ENCODE results near the gene CNTNAP2.

The CNTNAP2 gene

DNA sequence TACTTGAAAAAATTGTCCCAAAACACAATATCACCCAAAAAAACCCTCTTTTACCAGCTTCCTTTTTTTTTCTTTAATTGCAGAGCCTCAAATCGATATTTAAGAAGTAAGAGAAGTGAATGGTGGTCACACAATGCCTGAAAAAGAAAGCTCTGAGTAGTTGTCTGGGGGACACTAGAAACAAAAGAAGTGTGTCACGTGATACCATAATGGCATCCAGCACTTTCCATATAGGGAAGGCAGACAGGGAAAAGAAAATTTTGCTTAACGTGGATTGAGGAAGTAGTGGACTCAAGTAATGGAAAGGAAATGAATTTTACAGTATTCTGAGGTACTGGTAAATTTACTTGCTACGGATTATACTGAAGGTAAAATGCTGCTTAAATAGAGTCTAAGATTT lies 1708.1 kb downstream of the CNTNAP2 start:
- no peak for DNase-seq (ENCODE audit: low read depth, low spot score)

DNA sequence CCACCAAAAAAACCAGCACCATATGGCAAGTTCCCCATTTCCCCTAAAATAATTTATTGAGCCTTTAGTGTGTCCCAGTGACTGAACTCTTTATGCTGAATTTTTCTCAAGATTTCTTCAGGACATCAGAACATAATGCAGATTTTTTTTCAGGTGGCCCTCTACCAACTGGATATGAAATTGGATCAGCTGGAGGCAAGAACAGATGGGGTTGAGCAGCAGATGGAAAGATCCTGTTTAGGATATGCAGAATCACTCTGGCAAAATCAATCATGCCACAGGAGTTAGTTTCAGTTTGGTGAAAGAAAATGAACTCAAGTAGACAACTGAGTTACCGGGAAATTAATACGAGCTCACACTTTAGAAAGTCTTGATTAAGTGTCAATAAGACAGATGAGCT lies 1712.4 kb downstream of the CNTNAP2 start:
- DNase-seq (ENCODE audit: low read depth, low spot score) = no peak

DNA sequence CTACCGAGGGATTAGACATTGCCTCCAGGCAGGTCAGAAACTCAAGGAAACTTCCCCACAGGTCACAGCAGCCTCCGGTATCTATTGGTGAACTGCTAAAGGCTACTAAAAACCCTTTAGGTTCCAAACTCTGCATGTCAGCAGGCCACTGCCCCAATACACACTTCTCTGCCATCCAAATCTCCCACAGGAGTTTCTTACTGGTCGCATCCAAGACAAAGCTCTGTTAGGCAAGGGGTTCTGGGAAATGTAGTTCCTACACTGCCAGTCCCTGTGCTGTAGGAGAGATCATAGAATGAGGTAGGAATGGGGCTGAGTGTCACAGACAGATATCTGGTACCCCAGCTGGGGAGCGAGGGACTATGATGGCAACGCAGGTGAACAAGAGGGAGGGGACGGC lies 1717.0 kb downstream of the CNTNAP2 start:
- DNase-seq (ENCODE audit: low read depth, low spot score) = no peak

DNA sequence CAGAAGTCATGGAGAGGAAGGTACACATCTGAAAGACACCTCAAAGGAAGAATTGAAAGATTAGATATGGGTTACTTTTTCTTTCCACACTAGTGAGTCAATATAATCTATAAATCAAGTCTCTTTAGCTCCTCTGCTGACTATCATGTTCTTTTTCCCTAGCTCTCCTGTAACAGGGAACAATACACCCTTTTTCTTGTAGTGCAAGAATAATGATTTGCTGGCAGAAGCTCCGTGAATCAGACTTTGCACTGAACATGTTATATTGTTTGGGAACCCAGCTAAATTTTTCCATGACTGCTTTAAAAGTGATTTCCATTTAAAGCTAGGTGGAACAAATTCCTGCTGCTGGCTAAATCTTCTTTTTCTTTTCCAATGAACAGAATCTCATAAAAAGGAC lies 1717.4 kb downstream of the CNTNAP2 start:
- DNase-seq (ENCODE audit: low read depth, low spot score) = no peak

DNA sequence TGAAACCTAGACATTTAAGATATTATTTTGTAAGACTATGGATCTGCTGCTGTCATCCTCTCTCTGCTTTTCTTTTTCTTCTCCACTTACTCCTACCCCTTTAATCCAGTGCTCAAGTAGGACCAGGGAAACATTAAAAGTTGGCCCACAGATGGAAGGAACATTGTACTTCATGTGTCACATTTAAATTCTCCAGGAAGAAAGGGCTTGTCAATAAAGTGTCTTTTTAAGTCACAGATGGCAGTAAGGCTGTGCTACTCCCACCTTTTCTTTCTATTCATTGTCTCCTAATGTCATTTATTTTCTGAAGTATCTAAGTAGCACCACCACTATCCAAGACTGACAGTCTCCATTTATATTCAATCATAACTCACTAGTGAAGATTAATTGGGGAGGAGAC lies 1736.2 kb downstream of the CNTNAP2 start:
- no peak for DNase-seq (ENCODE audit: low read depth, low spot score)

DNA sequence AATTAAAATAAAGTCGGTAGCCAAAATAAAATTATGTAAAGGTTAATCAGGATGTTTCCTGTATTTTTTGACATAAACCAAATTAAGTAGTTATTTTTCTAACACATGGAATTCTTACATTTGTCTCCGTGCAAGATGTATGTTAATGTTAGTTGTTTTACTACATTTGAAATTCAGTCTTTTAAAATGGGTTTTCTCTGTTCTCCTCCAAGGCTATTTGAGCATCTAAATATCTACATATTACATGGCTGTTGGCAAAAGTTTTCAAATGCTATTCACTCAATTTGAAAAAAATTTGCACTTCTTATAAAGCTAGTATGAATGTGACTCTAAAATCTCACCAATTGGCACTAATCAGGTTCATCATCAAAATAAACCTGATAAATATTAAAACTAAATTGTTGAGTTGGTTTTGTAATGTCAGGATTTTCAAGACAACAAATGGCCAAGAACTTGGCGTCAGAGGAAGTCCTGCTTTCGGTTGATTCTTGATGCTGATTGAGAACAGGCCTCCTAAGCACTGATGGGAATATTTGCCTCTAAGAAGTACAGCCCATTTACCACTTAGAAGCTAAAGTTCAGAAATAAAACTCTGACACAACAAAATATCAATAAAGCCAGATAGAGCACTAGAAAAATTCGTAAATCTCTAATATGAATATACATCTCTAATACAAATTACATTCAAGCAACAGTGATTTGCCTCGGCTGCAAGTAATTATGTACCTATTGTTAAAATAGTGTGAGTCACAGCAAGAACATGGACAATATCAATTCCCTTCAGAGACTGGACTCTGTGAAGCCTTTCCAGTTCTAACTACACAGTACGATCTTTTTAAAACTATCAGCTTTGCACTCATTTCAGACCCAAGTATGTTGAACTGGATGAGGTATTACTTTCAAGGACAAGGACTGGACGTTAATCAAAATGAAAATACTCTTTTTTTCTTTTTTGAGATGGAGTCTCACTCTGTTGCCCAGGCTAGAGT lies 1740.8 kb downstream of the CNTNAP2 start:
- no peak for DNase-seq (ENCODE audit: low read depth, low spot score)

DNA sequence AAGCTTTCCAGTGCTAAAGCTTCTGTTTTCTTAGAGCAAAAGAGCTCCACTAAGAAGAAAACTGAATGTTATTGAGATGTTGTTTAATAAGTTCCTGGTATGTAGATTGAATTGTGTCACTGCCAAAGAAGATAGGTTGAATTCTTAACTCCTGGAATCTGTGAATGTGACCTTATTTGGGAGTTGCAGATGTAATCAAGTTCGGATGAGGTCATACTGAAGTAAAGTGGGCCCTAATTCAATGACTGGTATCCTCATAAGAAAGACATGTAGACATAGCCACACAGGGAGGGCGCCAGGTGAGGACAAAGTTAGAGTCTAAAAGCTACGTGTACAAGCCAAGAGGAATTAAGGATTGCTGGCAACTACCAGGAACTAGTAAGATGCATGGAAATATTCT lies 1741.8 kb downstream of the CNTNAP2 start:
- no peak for DNase-seq (ENCODE audit: low read depth, low spot score)

DNA sequence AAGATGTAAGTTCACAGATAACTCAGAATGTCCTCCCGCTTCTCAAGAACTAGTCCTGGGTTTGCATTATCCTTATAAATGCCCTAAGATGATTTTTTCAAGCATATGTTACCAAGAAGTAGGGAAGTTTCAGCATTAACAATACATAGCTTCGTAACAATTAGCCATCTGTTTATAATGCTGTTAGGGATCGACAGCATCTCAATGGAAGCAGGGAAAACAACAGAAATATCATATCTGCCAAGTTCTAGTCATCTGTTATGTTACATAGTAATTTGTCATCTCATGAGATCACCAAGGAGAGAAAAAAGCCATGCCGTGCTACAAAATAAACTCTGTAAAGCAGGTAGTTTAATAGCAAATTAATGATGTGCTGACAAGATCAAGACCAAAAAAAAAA lies 1742.4 kb downstream of the CNTNAP2 start:
- no peak for DNase-seq (ENCODE audit: low read depth, low spot score)

DNA sequence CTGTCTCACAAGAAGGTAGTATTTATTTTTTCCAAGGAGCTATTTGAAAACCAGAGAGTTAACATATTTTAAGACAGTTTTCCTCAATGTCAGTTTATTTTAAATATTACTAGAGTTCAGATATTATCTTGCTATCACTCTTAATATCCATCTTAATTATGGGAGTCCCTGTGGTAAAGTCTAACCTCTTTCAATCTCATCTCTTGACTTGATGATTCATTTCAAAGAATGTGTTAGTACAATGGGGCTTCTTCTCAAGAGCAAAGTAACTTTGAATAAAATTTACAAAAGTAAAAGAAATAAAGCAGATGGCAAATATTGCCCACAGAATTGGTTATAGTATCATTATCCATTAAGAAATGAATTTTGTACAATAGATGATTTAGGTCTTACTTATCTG lies 1742.9 kb downstream of the CNTNAP2 start:
- no peak for DNase-seq (ENCODE audit: low read depth, low spot score)

DNA sequence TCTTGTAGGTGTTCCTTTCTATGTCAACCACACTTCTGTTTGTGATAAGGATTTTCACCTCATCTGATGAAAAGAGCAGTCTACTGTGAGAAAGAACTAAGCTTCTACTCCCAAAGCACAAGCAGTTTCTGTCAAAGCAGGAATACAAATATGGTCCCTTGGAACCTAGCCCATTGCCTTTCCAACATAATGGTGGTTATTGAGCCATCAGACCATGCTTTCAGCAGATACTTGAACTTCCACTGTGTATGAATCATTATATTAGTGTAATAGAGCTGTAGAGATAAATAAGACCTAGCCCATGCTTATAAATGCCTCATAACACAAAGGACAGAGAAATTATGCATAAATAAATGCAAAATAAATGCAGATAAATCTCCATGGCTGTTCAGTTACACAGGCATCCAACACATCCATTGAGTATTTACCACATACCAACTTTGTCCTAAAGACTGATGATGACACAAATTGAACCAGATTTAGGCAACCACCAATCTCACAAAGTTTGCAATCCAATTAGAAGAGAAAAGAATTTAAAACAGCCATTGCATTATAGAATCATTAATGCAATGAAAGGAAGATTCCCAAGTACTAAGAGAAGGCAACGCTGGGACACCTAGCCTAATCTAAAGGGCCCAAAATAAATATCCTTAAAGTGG lies 1744.6 kb downstream of the CNTNAP2 start:
- DNase-seq (ENCODE audit: low read depth, low spot score) = no peak

DNA sequence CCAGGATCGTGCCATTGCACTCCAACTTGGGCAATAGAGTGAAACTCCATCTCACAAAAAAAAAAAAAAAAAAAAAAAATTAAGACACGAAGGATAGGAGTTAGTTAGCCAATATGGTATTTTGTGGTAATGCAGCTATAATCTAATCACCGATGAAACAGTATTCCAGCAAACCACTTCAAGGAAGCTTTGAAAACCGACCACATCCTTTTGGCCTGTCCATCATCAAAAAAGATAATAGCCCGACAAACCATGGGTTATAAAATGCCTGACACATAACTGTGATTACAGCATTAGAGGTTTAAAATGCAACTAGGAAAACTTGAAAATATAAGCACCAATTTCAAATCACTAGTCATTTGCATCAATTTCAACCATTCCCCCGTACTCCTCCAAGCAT lies 1745.3 kb downstream of the CNTNAP2 start:
- no peak for DNase-seq (ENCODE audit: low read depth, low spot score)

DNA sequence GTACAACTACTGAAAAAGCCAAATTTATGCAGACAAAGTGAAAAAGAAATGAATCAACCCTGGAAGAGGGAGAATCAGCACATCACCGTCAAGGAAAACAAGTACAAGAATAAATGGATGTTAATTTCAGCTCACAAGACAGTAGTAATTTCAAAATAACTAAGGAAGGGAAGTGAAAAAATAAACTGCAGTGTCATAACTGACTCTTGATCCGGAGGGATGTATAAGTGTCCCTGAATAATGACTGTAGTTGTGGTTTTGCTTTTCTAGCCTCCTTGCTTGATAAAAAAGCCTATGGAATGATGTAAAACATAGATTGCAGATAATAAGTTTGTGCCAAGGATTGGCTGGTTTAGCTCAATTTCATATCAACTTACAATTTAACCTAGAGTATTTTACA lies 1752.9 kb downstream of the CNTNAP2 start:
- no peak for DNase-seq (ENCODE audit: low read depth, low spot score)

DNA sequence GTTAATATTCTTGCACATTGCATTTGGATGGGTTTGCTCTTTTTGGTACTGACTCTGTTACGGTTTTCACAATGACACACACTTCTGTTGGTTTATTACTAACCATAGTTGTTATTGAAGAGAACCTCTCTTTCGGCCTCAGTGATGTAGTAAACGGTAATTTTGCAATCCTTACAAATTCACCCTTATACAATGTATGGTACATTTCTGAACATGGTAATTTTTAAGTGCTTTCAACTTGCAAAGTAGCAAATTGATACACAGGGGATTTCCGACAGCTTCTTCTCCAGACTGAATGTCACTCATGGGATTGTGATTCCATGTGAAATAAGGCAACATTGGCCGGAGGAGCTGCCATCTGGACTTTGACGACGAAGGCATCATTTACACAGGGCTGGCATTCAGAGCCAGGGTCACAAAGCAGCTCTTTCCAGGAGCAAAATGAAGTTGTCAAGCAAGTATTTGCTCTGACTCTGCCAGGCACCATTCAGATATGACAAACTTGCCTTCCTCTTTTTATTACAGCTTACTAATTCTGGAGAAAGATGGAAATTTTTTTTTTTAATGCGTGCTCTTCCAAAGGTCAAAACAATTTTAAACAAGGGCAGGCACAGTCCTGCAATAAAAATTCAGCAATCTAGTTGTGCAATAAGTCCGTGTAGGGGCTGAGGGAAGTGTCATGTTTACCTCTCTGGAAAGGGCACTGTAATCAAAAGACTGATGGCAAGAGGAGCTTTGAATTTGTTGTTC lies 1762.5 kb downstream of the CNTNAP2 start:
- no peak for DNase-seq (ENCODE audit: low read depth, low spot score)

DNA sequence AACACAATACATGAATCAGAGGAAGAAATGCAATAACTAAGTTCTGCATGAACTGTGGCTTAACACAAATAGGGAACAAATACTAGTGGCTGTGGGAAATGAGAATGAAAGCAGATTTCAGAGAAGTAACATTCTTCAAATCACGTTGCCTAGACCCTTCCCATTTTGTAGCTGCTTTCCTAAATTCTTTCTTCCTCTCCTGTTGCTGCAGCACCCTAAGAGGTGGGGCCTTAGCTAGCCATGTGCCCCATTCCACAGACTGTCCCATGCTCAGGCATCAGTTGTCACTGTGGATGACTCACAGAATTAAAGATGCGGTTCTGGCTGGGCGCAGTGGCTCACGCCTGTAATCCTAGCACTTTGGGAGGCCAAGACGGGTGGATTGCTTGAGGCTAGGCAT lies 1769.3 kb downstream of the CNTNAP2 start:
- no peak for DNase-seq (ENCODE audit: low read depth, low spot score)

DNA sequence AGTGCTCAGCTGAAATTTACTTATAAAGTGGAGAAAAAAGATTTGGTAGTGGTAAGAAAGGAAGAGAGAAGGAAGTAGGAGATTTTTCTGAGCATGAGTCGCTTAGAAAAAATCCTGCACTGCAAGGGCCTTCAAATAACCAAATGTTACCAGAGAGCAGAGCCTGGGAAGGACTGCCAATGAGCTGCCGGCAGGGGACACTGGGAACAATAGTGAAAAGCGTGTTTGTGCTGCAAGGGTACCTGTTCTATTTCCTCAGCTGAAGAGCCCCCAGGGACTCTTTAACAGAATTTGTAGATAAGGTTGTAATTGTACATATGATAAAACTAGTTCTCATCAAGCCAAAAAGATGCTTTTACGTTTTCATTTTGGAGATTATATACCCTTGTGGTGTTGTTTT lies 1777.7 kb downstream of the CNTNAP2 start:
- DNase-seq (ENCODE audit: low read depth, low spot score) = no peak

DNA sequence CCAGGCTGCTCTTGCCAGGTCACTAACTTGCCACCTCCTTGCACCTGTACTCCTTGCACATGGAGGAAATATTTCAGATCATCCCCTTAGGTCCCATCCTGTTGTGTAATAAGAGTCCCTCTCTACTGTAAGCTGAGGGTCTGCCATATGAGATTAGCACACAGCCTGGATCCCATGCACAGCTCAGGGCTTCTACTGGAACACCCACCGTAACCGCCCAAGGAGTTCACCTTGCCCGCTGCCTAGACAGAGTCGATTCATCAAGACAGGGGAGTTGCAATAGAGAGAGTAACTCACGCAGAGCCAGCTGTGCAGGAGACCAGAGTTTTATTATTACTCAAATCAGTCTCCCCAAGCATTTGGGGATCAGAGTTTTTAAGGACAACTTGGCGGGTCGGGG lies 1779.5 kb downstream of the CNTNAP2 start:
- no peak for DNase-seq (ENCODE audit: low read depth, low spot score)

DNA sequence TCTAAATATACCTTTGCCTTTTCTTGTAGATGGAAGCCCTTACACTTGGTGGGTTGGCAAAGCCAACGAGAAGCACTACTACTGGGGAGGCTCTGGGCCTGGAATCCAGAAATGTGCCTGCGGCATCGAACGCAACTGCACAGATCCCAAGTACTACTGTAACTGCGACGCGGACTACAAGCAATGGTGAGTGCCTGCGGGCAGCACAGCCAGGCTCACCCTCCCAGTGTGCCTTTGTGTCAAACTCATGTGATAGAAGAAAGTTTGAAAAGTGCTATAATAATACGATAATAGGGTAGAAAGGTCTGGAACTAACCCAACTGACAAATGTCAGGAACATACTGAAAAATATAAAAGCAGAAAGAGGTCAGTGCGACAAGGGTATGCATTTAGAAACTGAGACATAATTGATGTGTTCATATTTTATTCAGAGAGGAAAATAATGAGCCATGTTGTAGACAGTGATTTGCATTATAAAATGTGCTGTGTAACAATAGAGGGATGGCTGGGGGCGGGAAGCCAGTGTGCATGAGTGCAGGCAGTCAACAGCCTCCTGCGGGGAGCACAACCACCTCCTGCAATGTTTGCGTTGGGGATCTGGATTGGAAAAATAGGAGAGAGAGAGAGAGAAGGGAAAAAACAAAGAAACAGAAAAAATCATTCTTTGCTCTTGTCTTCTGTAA lies 1787.1 kb downstream of the CNTNAP2 start:
- DNase-seq (ENCODE audit: low read depth, low spot score) = no peak

DNA sequence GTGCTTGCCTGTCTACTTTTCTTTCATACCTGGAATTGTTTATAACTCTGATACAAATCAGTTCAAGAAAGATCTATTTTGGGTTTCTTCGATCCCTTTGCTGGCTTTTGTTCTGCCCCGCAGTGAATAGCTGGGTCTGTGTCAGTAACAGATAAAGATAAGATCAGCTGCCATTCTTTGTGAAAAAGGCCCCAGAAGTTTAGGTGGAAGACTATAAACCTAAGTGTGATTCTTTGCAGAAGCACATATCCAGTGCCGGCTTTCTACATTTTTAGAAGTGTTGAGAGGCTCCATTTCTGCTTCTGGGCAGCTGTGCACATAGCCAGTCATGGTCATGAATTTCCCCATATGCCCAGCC lies 1787.6 kb downstream of the CNTNAP2 start:
- no peak for DNase-seq (ENCODE audit: low read depth, low spot score)

DNA sequence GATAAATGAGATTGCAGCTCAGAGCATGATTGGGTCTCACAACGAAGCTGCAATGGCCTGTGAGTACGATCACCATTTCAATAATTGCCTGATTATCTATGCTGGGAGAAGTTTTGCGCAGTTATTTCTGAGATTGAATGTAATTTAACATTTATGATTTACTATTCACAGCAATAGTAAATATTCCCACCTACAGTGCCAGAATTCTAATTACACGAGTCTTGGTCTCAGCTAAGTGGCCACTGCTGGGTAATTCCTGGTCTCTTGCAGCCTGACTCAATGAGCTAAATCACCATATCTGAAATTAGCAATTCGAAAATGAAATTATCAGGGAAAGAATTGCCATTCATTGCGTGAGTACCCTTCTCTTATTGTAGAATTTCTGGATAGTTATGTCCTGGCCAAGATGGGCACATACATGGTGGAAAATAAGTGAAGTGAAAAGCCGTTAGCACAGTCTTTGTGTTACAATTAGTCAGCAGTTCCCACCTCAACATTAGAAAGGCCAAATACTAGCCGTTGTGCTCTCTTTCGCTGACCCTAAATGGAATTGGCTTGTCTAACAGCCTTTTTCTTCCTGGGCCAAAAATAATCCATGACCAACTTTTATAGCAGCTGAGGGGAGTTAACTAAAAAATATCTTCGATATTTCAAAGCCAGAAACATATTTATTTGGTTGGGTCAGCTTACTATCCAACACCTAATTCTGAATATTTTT lies 1793.0 kb downstream of the CNTNAP2 start:
- no peak for DNase-seq (ENCODE audit: low read depth, low spot score)

DNA sequence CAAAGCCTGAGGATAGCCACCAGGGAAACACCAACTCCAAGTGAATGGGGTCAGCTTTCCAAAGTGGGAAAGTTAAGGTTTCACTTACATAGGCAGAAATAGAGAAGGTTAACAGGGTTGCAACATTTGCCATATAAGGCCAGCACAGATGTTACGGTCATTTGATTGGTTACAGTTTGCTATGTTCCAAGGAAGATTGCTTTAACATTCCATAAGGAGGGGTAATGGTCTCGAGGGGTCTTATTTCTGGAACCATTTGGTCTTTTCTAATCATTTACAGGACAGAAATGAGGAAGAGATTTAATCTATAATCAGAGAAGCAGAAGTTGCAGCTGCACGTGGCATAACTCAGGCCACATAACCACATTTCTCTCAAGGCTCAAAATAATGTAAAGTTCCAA lies 1794.6 kb downstream of the CNTNAP2 start:
- DNase-seq (ENCODE audit: low read depth, low spot score) = no peak

DNA sequence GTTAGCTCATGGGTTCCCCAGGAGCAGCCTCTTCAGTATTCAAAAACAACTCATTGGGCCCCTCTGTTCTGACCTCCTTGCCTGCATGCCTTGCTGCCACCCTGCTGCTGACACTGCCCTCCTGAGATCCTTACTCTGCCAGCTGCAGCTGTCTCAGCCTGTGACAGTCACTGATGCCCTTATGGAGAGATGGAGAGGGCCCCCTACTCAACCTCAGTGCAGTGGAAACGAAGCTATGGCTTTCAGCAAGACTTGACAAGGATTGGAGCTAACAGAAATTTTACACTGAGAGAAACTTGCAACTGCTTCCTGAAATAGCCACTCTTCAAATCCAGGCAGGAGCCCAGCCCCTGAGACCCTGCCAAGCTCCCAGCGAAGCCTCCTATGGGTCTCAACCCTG lies 1795.7 kb downstream of the CNTNAP2 start:
- DNase-seq (ENCODE audit: low read depth, low spot score) = no peak

Data from brain pericyte (primary cell).